Suprapubic skin (tissue), 4 donors: ENCODE results near the gene OR7G1.

Experiments used
- CTCF ChIP-seq, 2 donors: fragments of 200-600 bp in 1 of 2; fragments of 450-650 bp in 1 of 2; sonication (generic) in 1 of 2; IDR thresholded peaks; one replicate each; pipeline ENCODE4 v1.5.1; 2016 to 2019; ENCODE audit warnings: antibody characterized with exemption in 2 of 2, mild to moderate bottlenecking in 1 of 2, moderate library complexity in 1 of 2
- EP300 ChIP-seq: sonication (generic); formaldehyde crosslinking; IDR thresholded peaks from one replicate; pipeline ENCODE4 v1.6.1; 2017; ENCODE audit warnings: antibody characterized with exemption
- POLR2A ChIP-seq, 2 donors: fragments of 450-650 bp; IDR thresholded peaks; one replicate each; pipeline ENCODE4 v1.6.1; 2017; ENCODE audit warnings: antibody characterized with exemption in 2 of 2, mild to moderate bottlenecking in 2 of 2, moderate library complexity in 2 of 2
- POLR2AphosphoS5 ChIP-seq, 3 donors: sonication (generic); formaldehyde crosslinking; IDR thresholded peaks; one replicate each; pipeline ENCODE4 v1.6.1; 2017; ENCODE audit warnings: antibody characterized with exemption in 3 of 3

- TF ChIP-seq EP300, result no peak
- no peak for TF ChIP-seq POLR2A (IDR thresholded peaks at IDR 0.05)
- no peak for TF ChIP-seq CTCF (IDR thresholded peaks at IDR 0.05)
- no peak for TF ChIP-seq POLR2AphosphoS5 (IDR thresholded peaks at IDR 0.05)
Observed at GRCh38 chr19:9126900-9127405, 11.4 kb upstream of the OR7G1 start, which contains the start of gene OR7G3.
